IgD-negative memory B cell (primary cell): ENCODE results near the gene FAM156A. TPM values are rescaled to one million over a fixed set of nuclear protein-coding genes. Genes with fewer than 3 reads are reported as not detected.
"Not testable (repeated sequence)": the region's sequence is repeated elsewhere in the genome, so short reads cannot be mapped to it uniquely, and the experiment has no call there.

Experiments used
- H3K27ac Mint-ChIP-seq, 3 donors: one replicate each; pipeline ENCODE4 v1.8.0; 2020 to 2022; ENCODE audit warnings: mild to moderate bottlenecking in 3 of 3, mixed read lengths in 3 of 3, moderate library complexity in 1 of 3
- H3K27me3 Mint-ChIP-seq: one replicate; pipeline ENCODE4 v1.8.0; 2021; ENCODE audit warnings: mixed read lengths
- H3K36me3 Mint-ChIP-seq: one replicate; pipeline ENCODE4 v1.8.0; 2020; ENCODE audit warnings: mild to moderate bottlenecking, mixed read lengths
- H3K4me1 Mint-ChIP-seq, 3 donors: one replicate each; pipeline ENCODE4 v1.8.0; 2020 to 2022; ENCODE audit warnings: mixed read lengths in 3 of 3, mild to moderate bottlenecking in 1 of 3
- H3K4me3 Mint-ChIP-seq, 4 donors: one replicate each; pipeline ENCODE4 v1.8.0; 2020 to 2022; ENCODE audit warnings: mild to moderate bottlenecking in 4 of 4, mixed read lengths in 4 of 4, moderate library complexity in 3 of 4
- H3K9me3 Mint-ChIP-seq, 3 donors: one replicate each; pipeline ENCODE4 v1.8.0; 2020 to 2021; ENCODE audit warnings: mixed read lengths in 3 of 3, mild to moderate bottlenecking in 1 of 3
- polyA plus RNA-seq: library from polyadenylated mRNA; unstranded; fragments of 300-500 nt; fragmentation: Illumina TruSeq; gene quantifications from one replicate; pipeline ENCODE4 v1.2.3, GENCODE V29; 2021

The FAM156A gene
- polyA plus RNA-seq, 1 donor from 2014 or later, result 3.8 TPM

GRCh38 chrX:52934704-52935469 is 23.4 kb downstream of the FAM156A start:
- Mint-ChIP-seq H3K4me3 (peak overlapping the region; percentile 91 to 98 (median 96)), H3K4me1 (peaks cover 9 to 15% (median 10%) of the 10 kb centered on the region in 3 donors), H3K27me3 (peaks cover 8% of the 10 kb centered on the region), H3K36me3 (no peaks in the 10 kb centered on the region), H3K27ac (peak overlapping the region; percentile 97 to 100 (median 99)), H3K9me3 (no peaks in the 10 kb centered on the region)

GRCh38 chrX:52933976-52934703 is 24.2 kb downstream of the FAM156A start:
- peak overlapping the region; percentile 91 to 98 (median 96) for H3K4me3 Mint-ChIP-seq
- no peaks in the 10 kb centered on the region for H3K9me3 Mint-ChIP-seq
- H3K4me1 Mint-ChIP-seq, result peaks cover 9 to 15% (median 10%) of the 10 kb centered on the region in 3 donors
- H3K27ac Mint-ChIP-seq, result peak overlapping the region; percentile 97 to 100 (median 99)
- no peaks in the 10 kb centered on the region for H3K36me3 Mint-ChIP-seq
- peaks cover 8% of the 10 kb centered on the region for H3K27me3 Mint-ChIP-seq

- Mint-ChIP-seq H3K27me3 (peaks cover 8% of the 10 kb centered on the region), H3K4me1 (peaks cover 9 to 19% (median 10%) of the 10 kb centered on the region in 3 donors), H3K4me3 (peak overlapping the region in 2 of 4 donors; percentile 41 to 96), H3K9me3 (no peaks in the 10 kb centered on the region), H3K36me3 (no peaks in the 10 kb centered on the region), H3K27ac (peak overlapping the region in 1 of 3 donors; percentile 73)
These were observed 25.1 kb downstream of the FAM156A start for GRCh38 chrX:52933213-52933612.

- H3K4me1 Mint-ChIP-seq, result peaks cover 7 to 14% (median 10%) of the 10 kb centered on the region in 3 donors
- not testable (repeated sequence) for H3K36me3 Mint-ChIP-seq, H3K27me3 Mint-ChIP-seq, H3K9me3 Mint-ChIP-seq
- peak overlapping the region in 1 of 3 donors; percentile 29 for H3K27ac Mint-ChIP-seq
- peak overlapping the region in 1 of 4 donors; percentile 22 for H3K4me3 Mint-ChIP-seq
These were observed 28.1 kb downstream of the FAM156A start for GRCh38 chrX:52930214-52930613.

GRCh38 chrX:52923781-52924241 is 34.5 kb downstream of the FAM156A start:
- Mint-ChIP-seq H3K27me3 (no peaks in the 10 kb centered on the region), H3K36me3 (no peaks in the 10 kb centered on the region), H3K4me1 (peaks cover 14 to 29% (median 24%) of the 10 kb centered on the region in 3 donors), H3K27ac (peak overlapping the region; percentile 72 to 91 (median 82)), H3K4me3 (peak overlapping the region in 3 of 4 donors; percentile 46 to 81 (median 75)), H3K9me3 (no peaks in the 10 kb centered on the region)

GRCh38 chrX:52914704-52915103 is 43.6 kb downstream of the FAM156A start:
- H3K36me3 Mint-ChIP-seq, H3K27me3 Mint-ChIP-seq, H3K27ac Mint-ChIP-seq, H3K4me1 Mint-ChIP-seq, H3K9me3 Mint-ChIP-seq, H3K4me3 Mint-ChIP-seq: not testable (repeated sequence)

- H3K4me1 Mint-ChIP-seq, H3K27me3 Mint-ChIP-seq, H3K4me3 Mint-ChIP-seq, H3K36me3 Mint-ChIP-seq, H3K27ac Mint-ChIP-seq, H3K9me3 Mint-ChIP-seq: not testable (repeated sequence)
These were observed 44.6 kb downstream of the FAM156A start for GRCh38 chrX:52913681-52914080.

GRCh38 chrX:52909313-52909969 is 48.9 kb downstream of the FAM156A start:
- H3K27ac Mint-ChIP-seq, H3K36me3 Mint-ChIP-seq, H3K4me3 Mint-ChIP-seq, H3K27me3 Mint-ChIP-seq, H3K4me1 Mint-ChIP-seq, H3K9me3 Mint-ChIP-seq: not testable (repeated sequence)

GRCh38 chrX:52907900-52908299 is 50.4 kb downstream of the FAM156A start:
- not testable (repeated sequence) for H3K36me3 Mint-ChIP-seq, H3K27me3 Mint-ChIP-seq, H3K4me1 Mint-ChIP-seq, H3K4me3 Mint-ChIP-seq, H3K9me3 Mint-ChIP-seq, H3K27ac Mint-ChIP-seq

- not testable (repeated sequence) for H3K4me3 Mint-ChIP-seq, H3K27me3 Mint-ChIP-seq, H3K36me3 Mint-ChIP-seq, H3K27ac Mint-ChIP-seq, H3K9me3 Mint-ChIP-seq, H3K4me1 Mint-ChIP-seq
These were observed 51.2 kb downstream of the FAM156A start for GRCh38 chrX:52907137-52907536.

GRCh38 chrX:52906072-52906471 is 52.2 kb downstream of the FAM156A start:
- H3K4me1 Mint-ChIP-seq, H3K36me3 Mint-ChIP-seq, H3K4me3 Mint-ChIP-seq, H3K27me3 Mint-ChIP-seq, H3K27ac Mint-ChIP-seq, H3K9me3 Mint-ChIP-seq: not testable (repeated sequence)

GRCh38 chrX:52905531-52905930 is 52.8 kb downstream of the FAM156A start:
- H3K36me3 Mint-ChIP-seq, H3K27me3 Mint-ChIP-seq, H3K4me3 Mint-ChIP-seq, H3K9me3 Mint-ChIP-seq, H3K4me1 Mint-ChIP-seq, H3K27ac Mint-ChIP-seq: not testable (repeated sequence)
